Right renal cortex interstitium (tissue), 3 donors: Measurements from ENCODE around the gene GRAPL. TPM values are rescaled to one million over a fixed set of nuclear protein-coding genes. Genes with fewer than 3 reads are reported as not detected.
"Not testable (repeated sequence)": the region's sequence is repeated elsewhere in the genome, so short reads cannot be mapped to it uniquely, and the experiment has no call there.

Experiments
- DNase-seq, 3 donors: peaks; one replicate each; pipeline ENCODE4 v3.0.0-alpha.2; 2013; ENCODE audit warnings: low read depth in 3 of 3, low spot score in 2 of 3
- polyA plus RNA-seq, 3 donors: library from polyadenylated mRNA; unstranded; fragments of 120-200 nt; gene quantifications; one replicate each; pipeline ENCODE4 v1.2.1, GENCODE V29; 2013; ENCODE audit not compliant: insufficient read length in 3 of 3

GRAPL gene
- polyA plus RNA-seq, 3 donors, result 1.00 to 3.2 (median 2.5) TPM

GRCh38 chr17:19136138-19136537, 8.7 kb downstream of the GRAPL start:
- DNase-seq, result not testable (repeated sequence)

GRCh38 chr17:19136605-19137004, 9.2 kb downstream of the GRAPL start:
- not testable (repeated sequence) for DNase-seq

GRCh38 chr17:19137959-19138358, 10.6 kb downstream of the GRAPL start:
- DNase-seq, result not testable (repeated sequence)

GRCh38 chr17:19141366-19142155, 14.2 kb downstream of the GRAPL start:
- DNase-seq, result not testable (repeated sequence)

GRCh38 chr17:19142419-19142818, 15.0 kb downstream of the GRAPL start:
- DNase-seq, result not testable (repeated sequence)

GRCh38 chr17:19143097-19143777, 15.8 kb downstream of the GRAPL start:
- DNase-seq, result not testable (repeated sequence)

- not testable (repeated sequence) for DNase-seq
Observed at GRCh38 chr17:19144373-19144772, 17.0 kb downstream of the GRAPL start.

GRCh38 chr17:19145471-19145870, 18.1 kb downstream of the GRAPL start:
- not testable (repeated sequence) for DNase-seq

GRCh38 chr17:19150678-19151615, 23.6 kb downstream of the GRAPL start:
- DNase-seq, result not testable (repeated sequence)

- DNase-seq, result not testable (repeated sequence)
Observed at GRCh38 chr17:19157628-19158027, 30.2 kb downstream of the GRAPL start.

- not testable (repeated sequence) for DNase-seq
Observed at GRCh38 chr17:19158478-19158877, 31.1 kb downstream of the GRAPL start.

- DNase-seq, result not testable (repeated sequence)
Observed at GRCh38 chr17:19158938-19159337, 31.5 kb downstream of the GRAPL start.

- not testable (repeated sequence) for DNase-seq
Observed at GRCh38 chr17:19161308-19162107, 34.1 kb downstream of the GRAPL start.

GRCh38 chr17:19162384-19163216, 35.2 kb downstream of the GRAPL start:
- not testable (repeated sequence) for DNase-seq

GRCh38 chr17:19174422-19174821, 47.0 kb downstream of the GRAPL start:
- not testable (repeated sequence) for DNase-seq

GRCh38 chr17:19175410-19175809, 48.0 kb downstream of the GRAPL start:
- DNase-seq, result not testable (repeated sequence)

- not testable (repeated sequence) for DNase-seq
Observed at GRCh38 chr17:19181040-19181875, 53.9 kb downstream of the GRAPL start.
